BLaER1 treated with 17β-estradiol and CSF1 and Interleukin-3, amounts not matched to agents 10 nM and 100 nM (cell line): ENCODE results near the gene ANKFY1.

Source experiments
- H3K27ac ChIP-seq, 11 experiments: shearing (Covaris generic); formaldehyde crosslinking; 2 replicates each; pipeline ENCODE4 v1.8.1; 2022
- H3K27me3 ChIP-seq, 11 experiments: shearing (Covaris generic); formaldehyde crosslinking; 2 replicates each; pipeline ENCODE4 v1.8.1; 2022
- H3K36me3 ChIP-seq, 11 experiments: shearing (Covaris generic); formaldehyde crosslinking; 2 replicates each; pipeline ENCODE4 v1.8.1; 2022
- H3K4me1 ChIP-seq, 10 experiments: shearing (Covaris generic); formaldehyde crosslinking; 2 replicates each; pipeline ENCODE4 v1.8.1; 2022
- H3K4me2 ChIP-seq, 11 experiments: shearing (Covaris generic); formaldehyde crosslinking; 2 replicates each; pipeline ENCODE4 v1.8.1; 2022
- H3K4me3 ChIP-seq, 10 experiments: shearing (Covaris generic); formaldehyde crosslinking; 2 replicates each; pipeline ENCODE4 v1.8.1; 2022
- H3K9ac ChIP-seq, 11 experiments: shearing (Covaris generic); formaldehyde crosslinking; 2 replicates each; pipeline ENCODE4 v1.8.1; 2022
- H3K9me3 ChIP-seq, 11 experiments: shearing (Covaris generic); formaldehyde crosslinking; replicated peaks in 1 of 11; 2 replicates each; pipeline ENCODE4 v1.8.1; 2022
- H4K20me1 ChIP-seq, 11 experiments: shearing (Covaris generic); formaldehyde crosslinking; 2 replicates each; pipeline ENCODE4 v1.8.1; 2022
- Cebpa-rat ChIP-seq, 11 experiments: shearing (Covaris generic); IDR thresholded peaks; 2 replicates each; pipeline ENCODE4 v1.8.1; 2022

ANKFY1 gene

DNA sequence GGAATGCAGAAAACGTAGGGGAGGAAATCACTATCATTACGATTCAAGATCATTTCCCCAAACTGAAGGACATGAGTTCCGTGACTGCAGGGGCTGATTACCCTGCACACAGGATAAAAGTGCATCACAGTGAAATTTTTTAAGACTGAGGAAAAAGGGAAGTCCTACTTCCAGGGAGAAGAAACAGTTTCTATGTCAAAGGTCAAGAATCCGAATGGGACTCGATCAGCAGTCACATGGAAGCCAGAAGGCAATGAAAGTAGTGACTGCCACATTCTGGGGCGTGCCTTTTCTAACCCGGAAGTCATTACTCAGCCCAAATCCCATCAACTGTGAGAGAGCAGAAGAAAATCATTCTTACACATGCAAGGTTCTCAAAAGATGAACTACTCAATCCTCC is 133.1 kb downstream of the ANKFY1 start:
- peak overlapping the region in 1 of 11 experiments; percentile 46; a peak in 2 of 22 replicates for H3K27ac ChIP-seq
- H3K36me3 ChIP-seq = peaks cover 0 to 70% (median 40%) of the 10 kb centered on the region in 11 experiments; a peak in 21 of 22 replicates

DNA sequence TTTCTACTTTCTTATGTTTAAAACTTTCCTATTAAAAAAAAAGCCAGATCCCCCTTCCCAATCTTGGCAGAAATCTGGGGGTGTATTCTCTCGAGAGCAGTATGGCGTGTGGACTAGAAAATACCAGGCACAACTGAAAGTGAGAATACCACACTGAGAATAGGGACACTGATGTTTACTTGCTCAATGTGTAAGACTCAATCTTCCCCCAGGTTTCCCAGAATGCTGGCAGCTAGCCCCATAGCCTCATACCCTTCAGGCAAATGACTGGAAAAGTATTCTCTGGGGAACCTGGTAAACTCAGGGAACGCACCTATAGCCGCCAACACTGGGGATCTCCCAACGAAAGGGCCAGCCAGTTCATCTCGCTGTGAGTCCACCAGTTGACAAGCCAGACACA is 136.2 kb downstream of the ANKFY1 start:
- H3K27ac ChIP-seq = 0 out of 22 replicates have a peak overlapping the region, but pooled peaks of 1 of the 11 experiments have one; percentile 25
- H3K4me1 ChIP-seq = peaks cover 0 to 47% (median 0%) of the 10 kb centered on the region in 10 experiments; a peak in 8 of 20 replicates
- no peaks in the 10 kb centered on the region for H3K27me3 ChIP-seq
- no peak overlapping the region; a peak in 1 of 22 replicates for H3K9ac ChIP-seq
- TF ChIP-seq Cebpa-rat (IDR thresholded peaks at IDR 0.05) = no peak
- peaks cover 32 to 90% (median 81%) of the 10 kb centered on the region in 11 experiments; a peak in 20 of 22 replicates for H4K20me1 ChIP-seq
- no peaks in the 10 kb centered on the region for H3K9me3 ChIP-seq
- H3K4me3 ChIP-seq = no peak overlapping the region
- peak overlapping the region in 2 of 11 experiments; percentile 45 to 55; a peak in 3 of 22 replicates for H3K4me2 ChIP-seq
- H3K36me3 ChIP-seq = peaks cover 18 to 85% (median 54%) of the 10 kb centered on the region in 11 experiments

More for the DNA sequence above, 133.1 kb downstream of the ANKFY1 start:
- no peak for TF ChIP-seq Cebpa-rat (IDR thresholded peaks at IDR 0.05)
- Histone ChIP-seq H3K9me3 (no peaks in the 10 kb centered on the region), H3K9ac (peak overlapping the region in 1 of 11 experiments; percentile 37; a peak in 1 of 22 replicates), H3K4me2 (peak overlapping the region in 3 of 11 experiments; percentile 13 to 72 (median 65); a peak in 5 of 22 replicates), H3K27me3 (no peaks in the 10 kb centered on the region), H3K4me1 (peaks cover 0 to 47% (median 7%) of the 10 kb centered on the region in 10 experiments; a peak in 9 of 20 replicates), H4K20me1 (peaks cover 55 to 100% (median 93%) of the 10 kb centered on the region in 11 experiments; a peak in 21 of 22 replicates), H3K4me3 (no peak overlapping the region)

DNA sequence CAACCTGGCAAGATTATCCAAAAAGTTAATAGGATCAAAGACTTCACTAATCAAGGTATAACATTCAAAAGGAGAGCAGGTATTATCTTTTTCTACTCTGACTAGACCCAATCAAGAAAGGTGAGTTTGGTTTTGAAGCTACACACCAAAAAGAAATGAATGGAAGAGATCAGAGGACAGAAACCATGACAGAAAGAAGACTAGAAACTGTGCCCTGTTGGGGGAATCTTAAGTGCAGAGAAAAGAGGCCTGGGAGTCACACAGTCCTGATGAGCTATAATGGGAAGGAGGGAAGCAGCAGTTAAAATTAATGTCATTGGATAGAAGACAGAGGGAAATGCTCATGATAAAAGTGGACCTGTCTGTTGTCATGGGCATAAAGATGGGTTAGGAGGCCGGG is 138.2 kb downstream of the ANKFY1 start:
- H3K27ac ChIP-seq = no peak overlapping the region
- H3K9ac ChIP-seq = no peak overlapping the region
- no peak overlapping the region for H3K4me2 ChIP-seq
- no peaks in the 10 kb centered on the region for H3K9me3 ChIP-seq
- H3K4me1 ChIP-seq = peaks cover 0 to 32% (median 0%) of the 10 kb centered on the region in 10 experiments; a peak in 8 of 20 replicates
- H3K4me3 ChIP-seq = no peak overlapping the region
- peaks cover 21 to 82% (median 67%) of the 10 kb centered on the region in 11 experiments; a peak in 19 of 22 replicates for H4K20me1 ChIP-seq
- peaks cover 38 to 89% (median 58%) of the 10 kb centered on the region in 11 experiments for H3K36me3 ChIP-seq
- no peaks in the 10 kb centered on the region for H3K27me3 ChIP-seq
- no peak for TF ChIP-seq Cebpa-rat (IDR thresholded peaks at IDR 0.05)

DNA sequence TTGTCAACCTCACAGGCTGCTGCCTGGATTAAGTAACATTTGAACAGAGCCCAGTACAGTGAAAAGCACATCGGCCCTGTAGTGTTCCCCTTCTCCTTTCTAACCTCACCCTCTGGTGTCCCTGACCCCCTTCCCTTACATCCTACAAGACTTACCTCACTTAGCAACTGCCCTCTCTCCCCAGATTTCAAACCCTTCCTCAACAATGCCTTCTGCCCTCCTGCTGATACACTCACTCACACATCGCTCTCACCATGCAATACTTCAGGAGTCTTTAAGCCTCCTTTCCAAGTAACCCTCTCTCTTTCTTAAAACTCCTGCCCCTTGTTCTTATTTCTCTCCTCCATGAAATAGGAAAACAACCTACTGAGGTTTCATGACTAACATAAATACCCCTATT is 138.8 kb downstream of the ANKFY1 start:
- H3K36me3 ChIP-seq = peaks cover 44 to 89% (median 61%) of the 10 kb centered on the region in 11 experiments
- H3K9ac ChIP-seq = no peak overlapping the region
- H3K4me3 ChIP-seq = no peak overlapping the region
- H3K27me3 ChIP-seq = no peaks in the 10 kb centered on the region
- H3K27ac ChIP-seq = no peak overlapping the region
- no peak for TF ChIP-seq Cebpa-rat (IDR thresholded peaks at IDR 0.05)
- H3K4me1 ChIP-seq = peaks cover 0 to 26% (median 0%) of the 10 kb centered on the region in 10 experiments; a peak in 8 of 20 replicates
- H4K20me1 ChIP-seq = peaks cover 21 to 82% (median 66%) of the 10 kb centered on the region in 11 experiments; a peak in 19 of 22 replicates
- H3K9me3 ChIP-seq = no peaks in the 10 kb centered on the region
- H3K4me2 ChIP-seq = no peak overlapping the region

DNA sequence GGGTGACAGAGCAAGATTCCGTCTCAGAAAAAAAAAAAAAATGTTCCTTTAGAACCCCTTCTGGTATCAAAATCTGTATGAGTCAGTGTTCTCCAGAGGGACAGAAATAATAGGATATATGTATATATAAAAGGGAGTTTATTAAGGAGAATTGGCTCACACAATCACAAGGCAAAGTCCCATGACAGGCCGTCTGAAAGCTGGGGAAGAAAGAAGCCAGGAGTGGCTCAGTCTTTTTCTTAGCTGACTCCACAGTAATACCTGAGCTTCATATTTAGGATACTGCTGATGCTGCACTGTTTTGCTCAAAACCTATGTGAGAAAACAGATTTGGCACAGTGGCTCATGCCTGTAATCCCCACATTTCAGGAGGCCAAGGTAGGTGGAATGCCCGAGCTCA is 143.4 kb downstream of the ANKFY1 start:
- Histone ChIP-seq H3K36me3 (peaks cover 83 to 99% (median 91%) of the 10 kb centered on the region in 11 experiments), H3K9ac (no peak overlapping the region), H3K4me2 (no peak overlapping the region), H4K20me1 (peaks cover 15 to 70% (median 44%) of the 10 kb centered on the region in 11 experiments; a peak in 16 of 22 replicates), H3K4me1 (peaks cover 0 to 6% (median 0%) of the 10 kb centered on the region in 10 experiments; a peak in 3 of 20 replicates), H3K4me3 (no peak overlapping the region), H3K9me3 (no peaks in the 10 kb centered on the region), H3K27ac (no peak overlapping the region), H3K27me3 (no peaks in the 10 kb centered on the region)
- TF ChIP-seq Cebpa-rat (IDR thresholded peaks at IDR 0.05) = no peak

DNA sequence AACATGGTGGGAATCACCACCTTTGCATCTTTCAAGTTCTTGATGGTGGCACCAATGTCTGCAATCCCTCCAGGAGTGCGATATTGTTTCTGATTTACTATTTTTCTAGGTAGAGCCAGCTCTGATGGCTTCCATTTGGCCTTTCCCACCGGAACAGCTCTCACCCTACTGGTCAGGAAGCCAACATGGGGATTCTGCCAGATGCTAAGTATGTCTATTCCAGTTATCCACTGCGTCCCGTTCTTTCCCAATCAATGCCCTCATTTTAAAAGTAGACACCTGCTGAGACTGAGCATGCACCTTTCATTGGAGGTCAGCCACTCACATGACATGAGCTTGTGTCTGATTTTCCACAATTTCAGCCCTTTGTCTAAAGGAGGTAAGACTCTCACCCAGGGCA is 144.5 kb downstream of the ANKFY1 start:
- Histone ChIP-seq H3K27ac (no peak overlapping the region), H4K20me1 (peaks cover 12 to 61% (median 34%) of the 10 kb centered on the region in 11 experiments; a peak in 15 of 22 replicates), H3K4me1 (peaks cover 0 to 6% (median 0%) of the 10 kb centered on the region in 10 experiments; a peak in 3 of 20 replicates), H3K36me3 (peaks cover 91 to 100% (median 99%) of the 10 kb centered on the region in 11 experiments), H3K9ac (no peak overlapping the region), H3K4me3 (no peak overlapping the region), H3K4me2 (no peak overlapping the region), H3K9me3 (no peaks in the 10 kb centered on the region), H3K27me3 (no peaks in the 10 kb centered on the region)
- TF ChIP-seq Cebpa-rat (IDR thresholded peaks at IDR 0.05) = no peak

DNA sequence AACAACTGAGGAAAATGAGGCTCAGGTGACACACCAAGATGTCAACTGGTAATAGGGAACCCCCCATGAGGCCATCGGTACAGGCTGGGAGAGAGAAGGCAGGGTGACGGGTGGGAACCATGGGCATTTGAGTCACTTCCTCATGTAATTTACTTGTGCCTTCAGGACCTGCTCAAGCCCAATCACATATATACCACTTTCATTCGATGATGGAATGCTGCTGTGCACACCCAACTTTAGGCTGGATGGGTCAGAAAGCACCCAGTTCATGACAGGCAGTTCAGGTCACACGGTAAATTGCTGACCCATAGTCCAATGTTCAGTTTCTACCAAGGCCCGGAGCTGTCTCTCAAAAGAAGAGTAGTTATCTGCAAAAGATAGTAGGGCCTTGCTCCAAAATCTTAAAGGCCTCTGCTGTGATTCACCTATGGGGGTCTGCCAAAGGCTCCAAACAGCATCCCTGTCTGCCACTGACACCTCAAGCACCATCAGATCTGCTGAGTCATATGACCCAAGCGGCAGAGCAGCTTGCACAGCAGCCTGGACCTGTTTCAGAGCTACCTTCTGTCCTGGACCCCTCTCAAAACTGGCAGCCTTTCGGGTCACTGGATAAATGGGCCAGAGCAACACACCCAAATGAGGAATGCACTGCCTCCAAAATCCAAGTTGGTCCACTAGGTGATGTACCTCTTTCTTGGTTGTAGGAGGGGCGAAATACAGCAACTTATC is 145.6 kb downstream of the ANKFY1 start:
- Histone ChIP-seq H3K4me1 (peaks cover 0 to 6% (median 0%) of the 10 kb centered on the region in 10 experiments; a peak in 3 of 20 replicates), H3K4me2 (no peak overlapping the region), H3K36me3 (peaks cover 91 to 100% (median 99%) of the 10 kb centered on the region in 11 experiments), H3K9ac (no peak overlapping the region), H3K9me3 (no peaks in the 10 kb centered on the region), H3K27ac (no peak overlapping the region), H4K20me1 (peaks cover 12 to 52% (median 30%) of the 10 kb centered on the region in 11 experiments; a peak in 15 of 22 replicates), H3K4me3 (no peak overlapping the region), H3K27me3 (no peaks in the 10 kb centered on the region)
- TF ChIP-seq Cebpa-rat (IDR thresholded peaks at IDR 0.05) = no peak

DNA sequence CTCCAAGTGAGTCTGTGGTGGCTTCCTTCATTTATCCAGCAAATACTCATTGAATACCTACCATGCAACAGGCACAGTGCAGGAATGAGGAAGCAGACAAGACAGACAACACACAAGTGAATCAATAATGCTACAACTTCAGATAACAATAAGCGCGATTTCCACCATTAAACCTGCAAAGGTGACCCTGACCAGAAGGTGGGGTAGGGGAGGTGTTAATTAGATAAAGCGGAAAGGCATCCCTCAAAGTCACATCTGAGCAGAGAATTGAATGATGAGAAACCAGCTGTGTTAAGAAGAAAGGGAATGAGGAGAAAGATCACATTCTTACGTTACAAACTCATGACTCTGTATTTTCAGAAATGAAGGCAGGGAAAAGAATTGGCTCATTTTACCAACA is 147.3 kb downstream of the ANKFY1 start:
- peaks cover 90 to 100% (median 99%) of the 10 kb centered on the region in 11 experiments for H3K36me3 ChIP-seq
- H3K27ac ChIP-seq = no peak overlapping the region
- no peak overlapping the region for H3K9ac ChIP-seq
- H3K4me3 ChIP-seq = no peak overlapping the region
- H3K9me3 ChIP-seq = no peaks in the 10 kb centered on the region
- H4K20me1 ChIP-seq = peaks cover 12 to 50% (median 29%) of the 10 kb centered on the region in 11 experiments; a peak in 15 of 22 replicates
- no peak for TF ChIP-seq Cebpa-rat (IDR thresholded peaks at IDR 0.05)
- H3K27me3 ChIP-seq = no peaks in the 10 kb centered on the region
- H3K4me1 ChIP-seq = peaks cover 0 to 6% (median 0%) of the 10 kb centered on the region in 10 experiments; a peak in 3 of 20 replicates
- no peak overlapping the region for H3K4me2 ChIP-seq
